Stimulated activated naive CD4-positive, alpha-beta T cell (primary cell): ENCODE measurements around the gene MT1B.

ENCODE experiments used
- DNase-seq, 6 experiments: peaks; one replicate each; lab custom pipeline; 2025; lab: John Stamatoyannopoulos, UW

Gene MT1B

DNA sequence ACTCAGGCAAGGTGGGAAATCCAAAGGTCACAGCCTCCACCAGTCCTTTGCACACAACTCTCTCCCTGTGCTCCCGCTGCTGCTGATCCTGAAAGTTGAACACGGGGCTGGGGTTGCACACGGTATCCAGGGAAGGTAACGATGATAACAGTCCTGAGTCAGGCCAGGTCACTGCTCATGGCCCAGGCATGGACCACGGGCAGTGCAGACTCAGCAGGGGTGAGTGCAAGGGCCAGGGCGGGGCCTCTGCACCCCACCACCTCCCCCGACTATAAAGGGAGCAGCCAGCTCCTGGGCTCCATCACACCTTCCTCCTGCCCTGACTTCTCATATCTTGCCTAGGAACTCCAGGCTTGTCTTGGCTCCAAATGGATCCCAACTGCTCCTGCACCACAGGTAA, at the start of gene MT1B:
TSS of gene MT1B (plus strand) at position 301 of the 400 bp plus-strand sequence. CDS start at position 369, 68 bp downstream.
- DNase-seq, result no peak

DNA sequence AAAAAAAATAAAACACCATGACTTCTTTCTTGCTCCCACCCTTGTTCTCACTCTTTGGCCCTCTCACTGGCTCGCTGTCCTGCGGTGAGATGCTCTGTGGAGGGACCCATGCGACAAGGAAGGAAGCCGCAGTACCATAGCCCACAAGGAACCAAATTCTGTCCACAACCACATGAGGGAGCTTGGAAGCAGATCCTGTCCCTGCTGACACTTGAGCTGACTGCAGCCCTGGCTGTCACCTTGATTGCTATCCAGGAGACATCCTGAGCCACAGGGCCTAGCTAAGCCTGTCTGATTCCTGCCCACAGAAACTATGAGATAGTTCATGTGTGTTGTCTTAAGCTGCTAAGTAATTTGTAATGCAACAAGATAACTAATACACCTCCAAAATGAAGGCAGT, 48.1 kb upstream of the MT1B start:
- DNase-seq, result peak in 3 of 6 experiments; percentile 5 to 26 (median 7)

DNA sequence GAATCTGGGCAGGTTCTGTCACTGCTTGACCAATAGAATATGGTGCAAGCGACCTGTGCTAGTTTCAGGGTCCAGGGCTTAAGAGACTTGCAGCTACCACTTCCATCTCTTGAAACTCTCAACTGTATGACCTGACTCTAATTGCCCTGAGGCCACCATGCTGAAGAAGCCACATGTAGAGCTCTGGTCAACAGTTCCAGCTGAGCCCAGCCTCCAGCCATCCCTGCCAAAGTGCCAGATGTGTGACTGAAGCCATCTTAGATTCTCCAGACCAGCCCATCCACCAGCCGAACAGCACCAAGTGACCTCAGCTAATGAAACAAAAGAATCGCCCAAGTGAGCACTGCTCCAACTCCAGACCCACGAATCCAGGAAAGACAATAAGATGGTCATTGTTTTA, 46.7 kb upstream of the MT1B start:
- DNase-seq, result no peak

DNA sequence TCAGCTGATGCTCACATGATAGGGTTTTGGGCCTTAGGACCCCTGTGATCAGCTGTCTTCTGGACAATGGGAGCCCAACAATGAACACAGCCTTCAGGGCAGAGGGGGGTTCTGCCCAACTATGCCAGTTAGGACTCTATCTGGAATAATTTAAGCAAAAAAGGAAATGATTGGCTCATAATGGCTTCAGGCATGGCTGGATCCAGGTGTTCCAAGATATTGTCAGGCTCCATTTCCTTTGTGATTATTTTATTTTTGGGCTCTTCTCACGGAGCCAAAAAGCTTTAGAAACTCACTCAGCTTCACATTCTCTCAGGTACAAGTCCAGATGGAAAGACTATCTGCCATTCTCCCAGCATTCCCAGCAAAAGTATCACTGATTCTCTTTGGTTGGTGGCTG, 46.2 kb upstream of the MT1B start:
- DNase-seq, result no peak

DNA sequence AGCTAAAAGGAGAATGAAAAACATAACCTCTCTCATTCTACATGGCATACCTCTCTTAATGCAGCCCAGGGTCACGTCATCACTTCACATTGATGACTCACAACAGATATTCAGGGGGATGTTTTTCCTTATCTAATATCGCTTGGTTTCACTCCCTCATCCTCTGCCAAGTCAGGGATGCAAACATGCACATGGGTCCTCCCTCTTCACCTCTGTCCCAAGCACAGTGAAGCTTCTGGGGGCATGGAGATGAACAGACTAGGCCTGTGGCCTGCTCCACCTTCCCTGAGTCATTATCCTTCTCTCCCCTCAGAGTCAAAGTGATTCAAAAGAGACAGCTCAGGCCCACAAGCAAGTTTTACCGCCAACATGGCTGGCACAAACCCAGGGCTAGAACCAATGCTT, 45.6 kb upstream of the MT1B start:
- DNase-seq, result no peak

DNA sequence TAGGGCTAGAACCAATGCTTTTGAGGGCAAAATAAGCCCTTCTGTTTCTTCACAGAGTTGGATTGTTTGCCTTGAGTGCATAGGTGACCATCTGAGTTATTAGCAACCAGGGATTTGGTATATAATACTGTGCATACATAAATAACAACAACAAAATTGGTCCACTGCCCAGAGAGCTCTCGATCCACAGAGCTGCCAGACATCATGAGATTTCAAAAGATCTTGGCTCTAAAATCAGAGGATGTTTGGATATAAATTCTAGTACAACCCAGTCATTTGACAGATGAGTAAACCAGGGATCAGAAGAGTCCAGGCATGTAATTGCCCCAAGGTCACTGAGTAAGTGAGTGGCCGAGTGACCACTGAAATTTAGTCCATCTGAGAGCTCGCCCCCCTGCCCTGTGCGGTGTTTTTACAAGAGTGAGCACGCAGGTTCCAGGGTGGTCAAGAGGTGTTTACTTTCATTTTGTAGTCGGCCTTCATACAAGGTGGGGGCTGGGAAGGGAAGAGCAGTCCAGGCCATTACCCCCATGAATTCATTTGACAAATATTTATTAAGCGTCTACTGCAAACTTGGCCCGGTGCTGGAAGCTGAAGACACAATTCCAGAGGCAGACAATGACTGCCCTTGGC, 45.1 kb upstream of the MT1B start:
- DNase-seq, result no peak

DNA sequence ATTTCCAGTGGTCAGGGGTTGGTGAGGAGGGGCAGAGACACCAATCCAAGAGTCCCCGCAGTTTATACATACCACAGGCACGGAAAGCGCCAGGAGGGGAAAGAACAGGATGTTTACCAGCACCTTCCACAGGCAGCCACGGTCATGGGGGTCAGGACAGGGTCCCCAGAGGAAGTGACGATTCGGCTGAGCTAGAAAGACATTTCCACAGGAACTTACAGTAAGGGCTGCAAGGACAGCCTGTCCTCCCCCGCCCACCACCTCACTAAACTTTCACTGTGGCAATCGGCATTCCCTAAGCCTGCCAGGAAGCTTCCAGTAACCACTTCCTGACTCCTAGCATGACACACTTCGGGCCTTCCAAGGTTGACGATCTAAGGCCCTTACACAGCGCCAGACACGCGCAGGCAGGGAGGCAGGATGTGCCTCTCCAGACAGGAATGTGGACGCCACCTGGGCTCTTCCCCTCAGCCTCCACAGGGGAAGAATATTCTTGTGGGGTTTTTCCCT, 44.5 kb upstream of the MT1B start:
- DNase-seq, result peak in 4 of 6 experiments; percentile 6 to 32 (median 23)

DNA sequence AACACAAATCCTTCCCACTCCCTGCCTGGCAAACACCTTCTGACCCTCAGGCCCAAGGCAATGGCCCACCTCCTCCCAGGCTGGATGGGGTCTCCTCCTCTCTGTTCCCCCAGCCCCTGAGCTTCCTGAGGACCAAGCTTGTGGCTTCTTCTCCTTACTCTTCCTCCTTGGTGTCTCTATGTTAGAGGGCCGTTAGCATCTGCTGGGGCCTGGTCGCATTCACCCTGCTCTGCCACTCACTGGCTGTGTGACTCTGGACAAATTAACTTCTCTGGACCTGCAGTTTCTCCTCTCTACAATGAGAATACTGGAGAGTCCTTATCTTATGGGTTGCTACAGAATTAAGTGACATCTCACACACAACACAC, 44.0 kb upstream of the MT1B start:
- no peak for DNase-seq

DNA sequence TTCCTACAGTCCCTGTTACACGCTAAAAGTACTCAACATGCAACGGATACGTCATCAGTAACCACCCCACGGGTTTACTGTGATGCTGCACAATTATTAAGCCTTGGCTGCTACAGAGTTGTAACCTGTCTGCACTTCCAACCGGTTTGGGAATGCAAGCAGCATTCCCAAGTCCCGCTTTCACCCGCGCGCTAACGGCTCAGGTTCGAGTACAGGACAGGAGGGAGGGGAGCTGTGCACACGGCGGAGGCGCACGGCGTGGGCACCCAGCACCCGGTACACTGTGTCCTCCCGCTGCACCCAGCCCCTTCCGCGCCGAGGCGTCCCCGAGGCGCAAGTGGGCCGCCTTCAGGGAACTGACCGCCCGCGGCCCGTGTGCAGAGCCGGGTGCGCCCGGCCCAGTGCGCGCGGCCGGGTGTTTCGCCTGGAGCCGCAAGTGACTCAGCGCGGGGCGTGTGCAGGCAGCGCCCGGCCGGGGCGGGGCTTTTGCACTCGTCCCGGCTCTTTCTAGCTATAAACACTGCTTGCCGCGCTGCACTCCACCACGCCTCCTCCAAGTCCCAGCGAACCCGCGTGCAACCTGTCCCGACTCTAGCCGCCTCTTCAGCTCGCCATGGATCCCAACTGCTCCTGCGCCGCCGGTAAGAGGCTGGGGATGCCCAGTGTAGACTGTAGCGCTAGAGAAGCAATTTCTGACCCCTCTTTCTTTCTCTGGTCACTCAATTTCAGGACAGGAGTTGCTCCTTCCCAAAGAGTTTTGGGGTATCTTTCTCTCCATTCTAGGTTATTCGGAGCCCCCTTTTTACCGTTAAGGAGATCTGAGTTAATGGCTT, 43.4 kb upstream of the MT1B start, which contains the start of gene MT2A:
TSS of gene MT2A (plus strand) at position 542 of the 833 bp plus-strand sequence. CDS start at position 614, 72 bp downstream.
- peak; percentile 68 to 83 (median 74) for DNase-seq

DNA sequence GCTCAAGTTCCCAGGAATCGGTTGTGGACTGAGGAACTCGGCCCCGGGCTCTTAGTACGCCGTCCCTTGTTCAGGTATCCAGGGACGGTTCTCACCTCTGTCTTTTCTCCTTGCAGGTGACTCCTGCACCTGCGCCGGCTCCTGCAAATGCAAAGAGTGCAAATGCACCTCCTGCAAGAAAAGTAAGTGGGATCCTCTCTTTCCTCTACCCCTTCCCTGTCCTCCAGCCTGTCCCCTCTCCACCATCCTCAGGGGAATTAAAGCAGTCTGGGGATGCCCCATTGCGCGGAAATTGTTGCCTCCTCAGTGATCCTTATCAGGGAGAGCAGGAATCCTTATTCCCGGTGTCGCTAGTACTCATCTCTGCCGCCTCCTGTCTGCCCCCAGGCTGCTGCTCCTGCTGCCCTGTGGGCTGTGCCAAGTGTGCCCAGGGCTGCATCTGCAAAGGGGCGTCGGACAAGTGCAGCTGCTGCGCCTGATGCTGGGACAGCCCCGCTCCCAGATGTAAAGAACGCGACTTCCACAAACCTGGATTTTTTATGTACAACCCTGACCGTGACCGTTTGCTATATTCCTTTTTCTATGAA, 42.7 kb upstream of the MT1B start:
- no peak for DNase-seq

DNA sequence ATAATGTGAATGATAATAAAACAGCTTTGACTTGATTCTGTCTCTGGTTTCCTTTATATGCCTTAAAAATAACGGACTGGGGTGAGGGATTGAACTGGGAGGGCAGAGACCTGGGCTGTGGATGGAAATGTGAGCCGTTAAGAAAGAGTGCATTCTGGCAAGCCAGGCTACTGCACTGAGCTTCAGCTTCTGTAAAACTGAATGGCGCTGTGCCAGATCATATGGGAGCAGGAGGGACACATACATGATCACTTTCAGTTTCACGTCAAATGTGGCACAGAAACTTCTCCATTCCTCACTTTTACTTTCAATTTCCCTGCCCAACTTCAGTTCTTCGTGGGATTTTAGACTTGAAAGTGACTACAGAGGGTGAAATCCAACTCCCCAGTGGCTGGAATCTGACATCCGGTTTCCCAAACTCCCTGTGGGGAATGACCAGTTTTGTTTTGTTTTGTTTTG, 42.2 kb upstream of the MT1B start:
- DNase-seq, result peak; percentile 25 to 83 (median 75)

DNA sequence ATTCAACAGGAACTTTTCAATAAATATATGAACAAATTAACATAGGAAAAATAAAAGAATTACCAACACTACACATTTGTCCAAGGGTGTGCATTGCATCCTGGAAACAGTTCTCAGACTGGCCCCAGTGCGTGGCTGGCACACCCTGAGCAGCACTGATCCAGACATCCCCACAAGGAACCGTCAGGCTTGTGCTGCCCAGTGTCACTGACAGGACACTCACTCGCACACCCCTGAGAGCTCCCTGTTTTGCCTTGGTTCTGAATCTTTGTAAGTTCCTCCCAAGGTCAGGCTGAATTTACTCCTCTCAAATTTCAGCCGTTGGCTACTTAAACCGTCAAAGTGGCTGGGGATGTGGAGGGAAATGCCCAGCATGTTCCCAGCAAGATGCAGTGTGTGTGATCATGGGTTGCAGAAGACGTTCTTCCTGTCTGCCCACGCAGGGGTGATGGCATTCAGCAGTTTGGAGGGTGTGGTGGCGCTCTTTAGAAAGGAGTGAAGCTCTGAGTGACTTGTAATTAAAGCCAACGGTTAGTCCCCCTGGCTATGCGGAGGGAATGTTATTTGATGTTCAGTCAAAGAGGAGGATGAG, 41.6 kb upstream of the MT1B start:
- DNase-seq, result peak; percentile 51 to 78 (median 64)

DNA sequence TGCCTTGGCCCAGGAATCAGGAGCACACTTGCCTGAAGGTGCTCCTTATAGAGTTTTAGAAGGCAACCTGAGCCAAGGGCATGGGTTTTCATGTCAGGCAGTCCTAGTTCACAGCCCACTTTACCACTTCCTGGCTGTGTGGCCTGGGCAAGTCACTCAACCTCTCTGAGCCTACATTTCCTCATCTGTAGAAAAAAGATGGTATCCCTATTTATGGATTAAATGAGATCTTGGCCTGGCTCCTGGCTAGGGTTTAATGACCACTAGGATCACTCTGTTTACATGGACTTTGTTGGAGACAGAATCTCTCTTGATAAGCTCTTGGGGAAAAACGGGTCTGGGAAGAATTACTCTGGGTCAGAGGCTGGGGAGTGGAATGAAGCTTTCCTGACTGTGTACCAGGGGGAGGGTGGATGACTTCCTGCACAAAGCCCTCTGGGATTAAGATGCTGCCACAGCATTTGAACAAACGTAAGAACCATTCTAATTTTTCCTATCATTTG, 41.0 kb upstream of the MT1B start:
- no peak for DNase-seq

DNA sequence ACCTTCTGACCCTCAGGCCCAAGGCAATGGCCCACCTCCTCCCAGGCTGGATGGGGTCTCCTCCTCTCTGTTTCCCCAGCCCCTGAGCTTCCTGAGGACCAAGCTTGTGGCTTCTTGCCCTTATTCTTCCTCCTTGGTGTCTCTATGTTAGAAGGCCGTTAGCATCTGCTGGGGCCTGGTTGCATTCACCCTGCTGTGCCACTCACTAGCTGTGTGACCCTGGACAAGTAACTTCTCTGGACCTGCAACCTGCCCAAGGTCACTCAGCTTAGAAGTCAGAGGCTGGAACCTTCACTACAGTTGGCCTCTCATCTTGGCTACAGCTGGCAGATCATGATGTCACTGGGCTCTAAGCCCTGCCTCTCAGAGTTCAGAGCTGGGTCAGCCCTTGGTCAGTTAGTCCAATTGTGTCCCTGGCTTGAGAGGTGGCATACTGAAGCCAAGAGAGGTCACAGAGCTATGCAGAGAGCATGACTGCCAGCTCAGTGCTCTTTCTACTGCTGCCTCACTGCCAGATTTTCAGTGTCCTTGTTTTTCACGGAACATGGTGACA, 40.3 kb upstream of the MT1B start:
- DNase-seq, result no peak

DNA sequence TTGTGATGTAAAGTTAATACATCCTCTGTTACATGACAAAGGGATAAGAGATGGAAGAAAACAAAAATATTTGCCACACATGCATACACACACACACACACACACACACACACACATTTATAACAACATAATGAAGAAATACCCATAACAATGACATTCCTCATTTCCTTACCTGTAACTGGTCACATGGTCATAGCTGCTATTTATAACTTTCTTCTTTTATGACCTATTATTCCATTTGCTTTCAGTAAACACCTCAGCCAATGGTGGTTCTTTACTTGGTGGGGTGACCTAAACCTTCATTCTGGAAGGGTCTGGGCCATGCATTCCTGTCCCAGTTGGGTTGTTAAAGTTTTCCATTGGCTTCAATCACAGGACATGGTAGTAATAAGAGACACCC, 38.0 kb upstream of the MT1B start:
- DNase-seq, result no peak

DNA sequence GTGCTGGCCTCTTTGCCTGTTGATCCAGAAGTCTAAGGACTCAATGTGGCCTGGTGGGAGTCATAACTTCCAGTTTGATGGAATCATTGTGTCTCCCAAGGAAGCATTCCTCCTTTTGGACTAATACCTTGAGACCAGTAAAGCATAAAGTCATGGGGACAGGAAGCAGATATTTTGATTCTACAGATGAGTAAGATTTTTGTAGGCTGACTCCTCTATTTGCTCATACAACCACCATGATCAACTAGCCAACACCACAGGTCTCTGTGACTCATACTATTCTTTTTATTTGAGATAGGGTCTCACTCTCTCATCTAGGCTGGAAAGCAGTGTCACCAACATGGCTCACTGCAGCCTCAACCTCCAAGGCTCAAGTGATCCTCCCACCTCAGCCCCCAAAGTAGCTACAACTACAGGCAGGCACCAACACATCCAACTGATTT, 37.1 kb upstream of the MT1B start:
- DNase-seq, result no peak

DNA sequence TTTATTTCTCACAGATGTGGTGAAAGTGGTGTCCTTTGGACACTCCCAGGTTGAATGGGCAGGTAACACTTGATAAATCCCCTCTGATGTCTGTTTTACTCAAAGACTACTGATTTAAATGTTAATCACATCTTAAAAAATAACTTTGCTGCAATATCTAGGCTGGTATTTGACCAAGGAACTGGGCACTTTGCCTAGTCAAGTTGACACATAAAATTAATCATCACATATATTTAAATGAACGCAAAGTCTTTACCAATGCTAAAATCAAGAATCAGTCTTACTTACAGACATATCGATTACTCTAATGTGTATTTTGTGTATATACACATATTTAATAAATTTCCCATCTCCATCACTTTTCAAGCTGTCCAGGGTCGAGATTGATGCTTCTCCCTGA, 36.3 kb upstream of the MT1B start:
- no peak for DNase-seq

DNA sequence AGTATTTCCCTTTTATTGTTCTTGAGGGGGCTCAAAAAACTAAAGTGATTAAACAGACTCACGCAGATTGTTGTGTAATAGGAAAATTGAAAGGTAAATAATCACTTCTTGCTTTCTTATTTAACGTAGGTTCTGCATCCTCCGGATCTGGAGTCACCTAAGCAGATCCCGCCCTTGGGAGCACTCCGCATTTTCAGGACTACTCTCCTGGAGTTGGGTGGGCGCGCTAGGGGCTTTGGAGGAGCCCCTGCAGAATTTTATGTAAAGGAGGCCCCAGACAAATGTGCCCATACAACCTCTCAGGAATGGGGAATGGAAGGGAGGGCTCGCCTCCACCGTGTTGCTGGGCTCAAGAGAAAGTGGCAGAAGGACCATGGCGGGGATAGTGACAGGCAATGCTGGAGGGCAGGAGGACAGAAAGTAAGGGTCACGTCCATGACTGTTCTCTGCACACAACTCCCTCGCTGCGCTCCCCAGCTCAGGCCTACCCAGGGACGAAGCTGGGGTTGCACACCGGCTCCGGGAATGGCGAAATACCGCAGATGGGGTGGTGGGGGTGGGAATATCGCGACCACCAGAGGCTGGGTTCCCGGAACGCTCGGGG, 35.0 kb upstream of the MT1B start:
- DNase-seq, result no peak

DNA sequence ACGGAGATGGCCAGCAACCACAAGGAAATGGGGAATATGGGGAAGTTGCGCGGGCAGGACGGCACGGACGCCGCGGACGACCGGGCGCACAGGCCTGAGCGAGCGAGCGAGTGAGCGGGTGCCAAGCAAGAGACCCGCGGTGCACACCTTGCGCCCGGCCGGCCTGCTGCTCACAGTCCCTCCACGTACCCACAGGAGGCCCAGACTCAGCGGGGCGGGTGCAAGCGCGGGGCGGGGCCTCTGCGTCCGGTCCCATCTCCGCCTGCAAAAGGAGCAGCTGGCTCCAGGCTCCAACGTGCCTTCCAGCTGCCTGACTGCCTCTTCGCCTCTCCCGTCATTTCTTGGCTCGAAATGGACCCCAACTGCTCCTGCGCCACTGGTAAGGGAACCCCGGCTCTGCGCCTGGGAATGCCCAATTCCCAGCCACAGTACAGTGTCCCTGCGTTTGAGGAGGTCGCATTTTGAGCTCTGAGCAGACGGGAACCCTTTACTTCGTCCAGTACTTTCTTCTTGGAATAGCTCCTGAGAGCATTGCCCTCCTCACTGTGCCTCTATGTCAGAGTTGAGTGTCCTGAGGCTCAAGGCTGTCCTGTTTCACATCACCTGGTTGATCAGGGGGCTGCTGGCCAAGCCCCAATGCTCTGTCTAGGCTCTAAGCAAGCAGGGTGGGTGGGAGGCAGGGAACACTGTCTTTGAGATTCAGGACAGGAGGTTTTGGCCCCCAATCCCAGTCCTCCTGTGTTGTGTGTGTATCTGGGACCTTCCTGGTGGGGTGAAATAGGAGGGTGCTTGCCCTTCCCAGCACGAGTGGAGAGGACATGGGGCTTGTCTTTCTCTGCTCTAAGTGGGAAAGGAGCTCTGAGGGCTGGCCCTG, 34.2 kb upstream of the MT1B start:
- DNase-seq, result peak in 5 of 6 experiments; percentile 14 to 41 (median 34)

DNA sequence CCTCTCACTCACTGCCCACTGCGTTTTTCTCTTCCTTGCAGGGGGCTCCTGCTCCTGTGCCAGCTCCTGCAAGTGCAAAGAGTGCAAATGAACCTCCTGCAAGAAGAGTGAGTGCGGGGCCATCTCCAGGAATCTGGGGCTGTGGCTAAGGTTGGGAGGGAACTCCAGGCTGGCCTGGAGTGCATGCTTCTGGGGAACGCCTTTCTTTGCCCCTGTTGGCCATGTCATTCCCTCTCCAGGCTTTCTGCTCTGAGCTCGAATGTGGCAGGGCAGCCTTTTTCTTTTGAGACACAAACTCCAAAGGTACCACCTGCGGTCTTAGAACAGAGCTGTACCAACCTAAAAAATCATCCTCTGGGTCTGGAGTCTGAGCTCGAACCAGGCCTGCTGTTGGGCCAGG, 33.5 kb upstream of the MT1B start:
- no peak for DNase-seq
